SK-N-SH treated with all-trans-retinoic acid at 6 μM for 48 hours (cell line): ENCODE data around the gene DCLRE1C.
"Not testable (repeated sequence)": the region's sequence is repeated elsewhere in the genome, so short reads cannot be mapped to it uniquely, and the experiment has no call there.

Experiments used
- ATAC-seq: fragments of 200-7000 bp; cut with Tn5 transposase; 3 replicates; pipeline ENCODE4 v1.9.1; 2020; ENCODE audit warnings: mild to moderate bottlenecking, moderate library complexity
- ARNTL ChIP-seq: fragments of 450-650 bp; formaldehyde crosslinking; IDR thresholded peaks from 2 replicates; pipeline ENCODE4 v1.5.0; 2020; ENCODE audit warnings: low read depth, mild to moderate bottlenecking, moderate library complexity, borderline replicate concordance
- BACH2 ChIP-seq: fragments of 250-450 bp; sonication (Bioruptor Pico); IDR thresholded peaks from 2 replicates; pipeline ENCODE4 v1.9.0; 2021; ENCODE audit warnings: mild to moderate bottlenecking, borderline replicate concordance
- CREB5 ChIP-seq: fragments of 250-450 bp; sonication (Bioruptor Pico); IDR thresholded peaks from 2 replicates; pipeline ENCODE4 v1.5.1; 2020; ENCODE audit warnings: low read depth, mild to moderate bottlenecking, moderate library complexity
- CSDC2 ChIP-seq: fragments of 250-450 bp; sonication (Bioruptor Pico); IDR thresholded peaks from 2 replicates; pipeline ENCODE4 v1.5.0; 2020; ENCODE audit warnings: mild to moderate bottlenecking, moderate library complexity
- CSRNP3 ChIP-seq: fragments of 250-450 bp; sonication (Bioruptor Pico); IDR thresholded peaks from 2 replicates; pipeline ENCODE4 v1.5.1; 2021; ENCODE audit warnings: mild to moderate bottlenecking, moderate library complexity
- ESRRG ChIP-seq: fragments of 250-450 bp; sonication (Bioruptor Pico); IDR thresholded peaks from 2 replicates; pipeline ENCODE4 v1.6.1; 2021; ENCODE audit warnings: mild to moderate bottlenecking
- GLIS3 ChIP-seq: fragments of 250-450 bp; sonication (Bioruptor Pico); IDR thresholded peaks from 2 replicates; pipeline ENCODE4 v1.5.0; 2020; ENCODE audit warnings: mild to moderate bottlenecking, moderate library complexity
- ISL1 ChIP-seq: fragments of 250-450 bp; sonication (Bioruptor Pico); IDR thresholded peaks from 2 replicates; pipeline ENCODE4 v2.1.2; 2022; ENCODE audit warnings: mild to moderate bottlenecking, moderate library complexity
- OSR1 ChIP-seq: fragments of 250-450 bp; sonication (Bioruptor Pico); IDR thresholded peaks from 2 replicates; pipeline ENCODE4 v1.8.0; 2022; ENCODE audit warnings: moderate library complexity, mild to moderate bottlenecking, inconsistent platforms
- POU6F1 ChIP-seq: fragments of 250-450 bp; sonication (Bioruptor Pico); IDR thresholded peaks from 2 replicates; pipeline ENCODE4 v1.8.0; 2021; ENCODE audit warnings: low read depth, mild to moderate bottlenecking, moderate library complexity, borderline replicate concordance
- PPARA ChIP-seq: fragments of 250-450 bp; sonication (Bioruptor Pico); IDR thresholded peaks from 2 replicates; pipeline ENCODE4 v1.5.0; 2020; ENCODE audit warnings: mild to moderate bottlenecking, borderline replicate concordance
- RARB ChIP-seq: fragments of 250-450 bp; sonication (Bioruptor Pico); IDR thresholded peaks from 2 replicates; pipeline ENCODE4 v1.8.0; 2021; ENCODE audit warnings: mild to moderate bottlenecking, moderate library complexity
- SNAI2 ChIP-seq: fragments of 250-450 bp; sonication (Bioruptor Pico); IDR thresholded peaks from 2 replicates; pipeline ENCODE4 v1.5.0; 2020; ENCODE audit warnings: mild to moderate bottlenecking, moderate library complexity
- TCF4 ChIP-seq: fragments of 250-450 bp; sonication (Bioruptor Pico); IDR thresholded peaks from 2 replicates; pipeline ENCODE4 v1.8.0; 2021; ENCODE audit warnings: mild to moderate bottlenecking, moderate library complexity, borderline replicate concordance
- TOX ChIP-seq: fragments of 250-450 bp; sonication (Bioruptor Pico); IDR thresholded peaks from 2 replicates; pipeline ENCODE4 v1.8.0; 2021; ENCODE audit warnings: mild to moderate bottlenecking, moderate library complexity, borderline replicate concordance
- ZC3H10 ChIP-seq: fragments of 250-450 bp; sonication (Bioruptor Pico); IDR thresholded peaks from 2 replicates; pipeline ENCODE4 v1.5.1; 2021; ENCODE audit warnings: mild to moderate bottlenecking, moderate library complexity
- ZFP3 ChIP-seq: fragments of 250-450 bp; sonication (Bioruptor Pico); IDR thresholded peaks from 2 replicates; pipeline ENCODE4 v1.5.0; 2020; ENCODE audit warnings: mild to moderate bottlenecking, moderate library complexity
- ZFP30 ChIP-seq: fragments of 450-650 bp; formaldehyde crosslinking; IDR thresholded peaks from 2 replicates; pipeline ENCODE4 v1.5.0; 2022; ENCODE audit warnings: mild to moderate bottlenecking, moderate library complexity
- ZNF565 ChIP-seq: fragments of 450-650 bp; formaldehyde crosslinking; conservative IDR thresholded peaks from 2 replicates; pipeline ENCODE4 v1.5.0; 2020; ENCODE audit warnings: low read depth, mild to moderate bottlenecking, moderate library complexity
- ZNF70 ChIP-seq: fragments of 450-650 bp; formaldehyde crosslinking; IDR thresholded peaks from 2 replicates; pipeline ENCODE4 v1.5.0; 2020; ENCODE audit warnings: mild to moderate bottlenecking, moderate library complexity
- TF ChIP-seq, protein P1 (sequence below): fragments of 250-450 bp; sonication (Bioruptor Pico); IDR thresholded peaks from 2 replicates; pipeline ENCODE4 v1.8.0; 2020; ENCODE audit warnings: mild to moderate bottlenecking, moderate library complexity, borderline replicate concordance

The DCLRE1C gene

DNA sequence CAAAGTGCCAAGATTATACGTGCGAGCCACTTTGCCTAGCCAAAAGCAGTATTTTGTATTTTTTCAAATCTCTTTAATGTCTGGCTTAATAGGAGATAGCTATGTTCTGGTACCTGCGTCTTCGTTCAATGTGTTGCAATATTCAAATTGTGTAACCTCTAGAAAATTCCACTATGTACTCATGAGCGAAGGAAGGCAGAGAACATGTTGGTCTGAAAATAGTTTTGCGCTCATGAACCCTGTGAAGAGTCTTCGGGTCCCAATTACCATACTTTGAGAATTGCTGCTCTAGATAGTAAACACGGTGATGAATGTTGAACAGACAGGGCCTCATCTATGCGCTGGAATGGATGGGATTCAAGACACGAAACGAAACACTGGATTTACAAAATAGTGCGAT is 78.0 kb downstream of the DCLRE1C start:
- TF ChIP-seq CREB5 (no peak), ARNTL (CRISPR knock-in tag) (no peak), SNAI2 (CRISPR knock-in tag) (no peak)
- ATAC-seq = no peak

DNA sequence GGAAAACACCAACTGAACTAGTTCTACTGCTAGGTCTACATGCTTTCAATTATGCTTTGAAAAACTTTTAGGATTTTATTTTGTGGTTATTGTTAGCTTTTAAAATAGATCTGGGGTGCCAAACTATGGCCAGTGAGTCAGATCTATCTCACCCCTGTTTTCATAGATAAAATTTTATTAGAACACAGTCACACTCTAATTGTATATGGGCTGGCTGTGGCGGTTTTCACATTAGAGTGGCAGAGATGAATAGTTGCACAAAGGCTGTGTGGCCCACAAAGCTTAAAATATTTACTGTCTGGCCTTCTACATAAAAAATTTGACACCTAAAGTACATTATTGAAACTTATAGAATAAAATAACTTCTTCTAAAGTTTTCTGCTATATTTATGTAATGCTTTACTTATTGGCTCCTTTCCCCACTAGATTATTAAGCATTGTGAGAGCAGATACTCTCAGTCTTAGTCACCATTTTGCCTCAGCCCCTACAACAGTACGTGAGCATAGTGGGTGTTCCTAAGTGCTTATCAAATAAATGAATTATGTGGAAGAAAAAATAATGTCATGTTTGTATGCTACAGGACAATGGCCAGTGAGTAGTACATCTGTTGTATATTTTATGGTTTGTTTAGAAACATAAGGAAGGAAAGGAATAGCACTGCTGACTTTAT is 80.7 kb downstream of the DCLRE1C start:
- TF ChIP-seq ZFP3 (CRISPR knock-in tag) (no peak), OSR1 (CRISPR knock-in tag) (no peak), TCF4 (no peak), ARNTL (CRISPR knock-in tag) (no peak), ZC3H10 (CRISPR knock-in tag) (no peak), GLIS3 (CRISPR knock-in tag) (no peak), RARB (no peak), ZNF565 (CRISPR knock-in tag) (no peak), ZFP30 (CRISPR knock-in tag) (no peak), SNAI2 (CRISPR knock-in tag) (no peak), ZNF70 (no peak), CREB5 (no peak), TOX (no peak), ISL1 (CRISPR knock-in tag) (no peak), BACH2 (CRISPR knock-in tag) (no peak), CSRNP3 (CRISPR knock-in tag) (no peak), ESRRG (no peak), PPARA (CRISPR knock-in tag) (no peak)
- TF ChIP-seq, protein P1, sequence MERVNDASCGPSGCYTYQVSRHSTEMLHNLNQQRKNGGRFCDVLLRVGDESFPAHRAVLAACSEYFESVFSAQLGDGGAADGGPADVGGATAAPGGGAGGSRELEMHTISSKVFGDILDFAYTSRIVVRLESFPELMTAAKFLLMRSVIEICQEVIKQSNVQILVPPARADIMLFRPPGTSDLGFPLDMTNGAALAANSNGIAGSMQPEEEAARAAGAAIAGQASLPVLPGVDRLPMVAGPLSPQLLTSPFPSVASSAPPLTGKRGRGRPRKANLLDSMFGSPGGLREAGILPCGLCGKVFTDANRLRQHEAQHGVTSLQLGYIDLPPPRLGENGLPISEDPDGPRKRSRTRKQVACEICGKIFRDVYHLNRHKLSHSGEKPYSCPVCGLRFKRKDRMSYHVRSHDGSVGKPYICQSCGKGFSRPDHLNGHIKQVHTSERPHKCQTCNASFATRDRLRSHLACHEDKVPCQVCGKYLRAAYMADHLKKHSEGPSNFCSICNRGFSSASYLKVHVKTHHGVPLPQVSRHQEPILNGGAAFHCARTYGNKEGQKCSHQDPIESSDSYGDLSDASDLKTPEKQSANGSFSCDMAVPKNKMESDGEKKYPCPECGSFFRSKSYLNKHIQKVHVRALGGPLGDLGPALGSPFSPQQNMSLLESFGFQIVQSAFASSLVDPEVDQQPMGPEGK (CRISPR knock-in tag) = no peak
- no peak for ATAC-seq

DNA sequence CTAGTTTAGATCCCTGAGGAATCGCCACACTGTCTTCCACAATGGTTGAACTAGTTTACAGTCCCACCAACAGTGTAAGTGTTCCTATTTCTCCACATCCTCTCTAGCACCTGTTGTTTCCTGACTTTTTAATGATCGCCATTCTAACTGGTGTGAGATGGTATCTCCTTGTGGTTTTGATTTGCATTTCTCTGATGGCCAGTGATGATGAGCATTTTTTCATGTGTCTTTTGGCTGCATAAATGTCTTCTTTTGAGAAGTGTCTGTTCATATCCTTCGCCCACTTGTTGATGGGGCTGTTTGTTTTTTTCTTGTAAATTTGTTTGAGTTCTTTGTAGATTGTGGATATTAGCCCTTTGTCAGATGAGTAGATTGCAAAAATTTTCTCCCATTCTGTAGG is 89.0 kb downstream of the DCLRE1C start:
- ATAC-seq = not testable (repeated sequence)

DNA sequence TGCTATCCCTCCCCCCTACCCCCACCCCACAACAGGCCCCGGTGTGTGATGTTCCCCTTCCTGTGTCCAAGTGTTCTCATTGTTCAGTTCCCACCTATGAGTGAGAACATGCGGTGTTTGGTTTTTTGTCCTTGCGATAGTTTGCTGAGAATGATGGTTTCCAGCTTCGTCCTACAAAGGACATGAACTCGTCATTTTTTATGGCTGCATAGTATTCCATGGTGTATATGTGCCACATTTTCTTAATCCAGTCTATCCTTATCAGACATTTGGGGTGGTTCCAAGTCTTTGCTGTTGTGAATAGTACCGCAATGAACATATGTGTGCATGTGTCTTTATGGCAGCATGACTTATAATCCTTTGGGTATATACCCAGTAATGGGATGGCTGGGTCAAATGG is 89.4 kb downstream of the DCLRE1C start:
- not testable (repeated sequence) for ATAC-seq

GRCh38 chr10:14860791-14861190 is 93.1 kb downstream of the DCLRE1C start:
- ATAC-seq = no peak
- TF ChIP-seq GLIS3 (CRISPR knock-in tag) (no peak), ARNTL (CRISPR knock-in tag) (no peak), ZFP30 (CRISPR knock-in tag) (no peak), POU6F1 (CRISPR knock-in tag) (no peak), ESRRG (no peak), BACH2 (CRISPR knock-in tag) (no peak), ZC3H10 (CRISPR knock-in tag) (no peak), ZNF70 (no peak), ISL1 (CRISPR knock-in tag) (no peak), CSDC2 (CRISPR knock-in tag) (no peak), TCF4 (no peak), PPARA (CRISPR knock-in tag) (no peak), ZFP3 (CRISPR knock-in tag) (no peak), CREB5 (no peak)
- TF ChIP-seq, protein P1 (CRISPR knock-in tag) = no peak
